GM12878 (cell line): Measurements from ENCODE around the gene THADA. TPM values are rescaled to one million over a fixed set of nuclear protein-coding genes. Genes with fewer than 3 reads are reported as not detected.
"Not testable (repeated sequence)": the region's sequence is repeated elsewhere in the genome, so short reads cannot be mapped to it uniquely, and the experiment has no call there.

Source experiments
- ATAC-seq: fragments of 200-7000 bp; cut with Tn5 transposase; 3 replicates; pipeline ENCODE4 v1.9.1; 2020; ENCODE audit warnings: mild to moderate bottlenecking, moderate library complexity
- BruUV-seq: library from RNA; stranded (reverse); fragments of 400-500 nt; replicated peaks from 2 replicates; lab custom pipeline; 2021; lab: Mats Ljungman, UMichigan
- CTCF ChIA-PET: fragments of 300-600 bp; sonication (Branson Sonifier 250); formaldehyde crosslinking; extraction: SDS; loops from one replicate; lab custom pipeline; 2021; ENCODE audit warnings: inconsistent platforms; lab: Yijun Ruan, JAX
- POLR2A ChIA-PET: fragments of 350-600 bp; formaldehyde crosslinking; extraction: SDS; loops from one replicate; lab custom pipeline; 2021; ENCODE audit warnings: inconsistent platforms; lab: Charles Lee
- RAD21 ChIA-PET: fragments of 300-600 bp; sonication (Branson Sonifier 250); formaldehyde crosslinking; loops from one replicate; lab custom pipeline; 2023; ENCODE audit warnings: antibody characterized with exemption; ENCODE audit not compliant: unreplicated experiment; lab: Charles Lee
- SMC1A ChIA-PET: fragments of 300-600 bp; sonication (Branson Sonifier 250); formaldehyde crosslinking; loops from one replicate; lab custom pipeline; 2023; ENCODE audit not compliant: unreplicated experiment, uncharacterized antibody; lab: Charles Lee
- DNase-seq: peaks from one replicate; pipeline ENCODE4 v3.0.0-alpha.2; 2011; ENCODE audit warnings: low read depth, low spot score
- FAIRE-seq: peaks from 3 replicates; lab custom pipeline; 2011; peaks lifted over from hg19 to GRCh38; lab: Jason Lieb, UNC
- H2AFZ ChIP-seq: 2 replicates; pipeline ENCODE4 v1.6.0; 2011; ENCODE audit warnings: low read depth, low read length, control low read depth; ENCODE audit not compliant: control insufficient read depth
- H3K27ac ChIP-seq: 2 replicates; pipeline ENCODE4 v1.5.1; 2011; ENCODE audit warnings: control low read depth; ENCODE audit not compliant: control insufficient read depth, insufficient read depth
- H3K27me3 ChIP-seq, 2 experiments: replicated peaks in 1 of 2; 2 replicates each; pipeline versions ENCODE4 v1.6.0 to v1.6.1; 2011; ENCODE audit warnings: low read length in 1 of 2; ENCODE audit not compliant: control insufficient read depth in 2 of 2, insufficient read depth in 2 of 2
- H3K36me3 ChIP-seq, 2 experiments: 2 replicates each; pipeline ENCODE4 v1.5.1; 2011; ENCODE audit warnings: low read length in 1 of 2; ENCODE audit not compliant: control insufficient read depth in 2 of 2, insufficient read depth in 2 of 2
- H3K4me1 ChIP-seq: 2 replicates; pipeline ENCODE4 v1.6.1; 2011; ENCODE audit warnings: mild to moderate bottlenecking, low read length, moderate library complexity, mixed read lengths; ENCODE audit not compliant: control insufficient read depth, insufficient read depth
- H3K4me2 ChIP-seq: 2 replicates; pipeline ENCODE4 v1.6.0; 2011; ENCODE audit warnings: control low read depth; ENCODE audit not compliant: control insufficient read depth, insufficient read depth
- H3K4me3 ChIP-seq: fragments of 200-600 bp; sonication (generic); 2 replicates; pipeline ENCODE4 v1.5.1; 2016
- H3K79me2 ChIP-seq: 2 replicates; pipeline ENCODE4 v1.6.0; 2011; ENCODE audit warnings: low read length; ENCODE audit not compliant: control insufficient read depth, insufficient read depth
- H3K9ac ChIP-seq: 2 replicates; pipeline ENCODE4 v1.8.0; 2011; ENCODE audit warnings: low read length, control low read depth, mixed read lengths; ENCODE audit not compliant: control insufficient read depth, insufficient read depth
- H3K9me3 ChIP-seq: replicated peaks from 3 replicates; pipeline ENCODE4 v1.5.1; 2011; ENCODE audit warnings: mild to moderate bottlenecking, low read length; ENCODE audit not compliant: control insufficient read depth, insufficient read depth
- H4K20me1 ChIP-seq: 2 replicates; pipeline ENCODE4 v1.6.0; 2011; ENCODE audit not compliant: control insufficient read depth, insufficient read depth
- BRCA1 ChIP-seq: IDR thresholded peaks from 2 replicates; pipeline ENCODE4 v1.6.1; 2011; ENCODE audit warnings: low read depth, low read length, improper control_type of control experiment
- CEBPZ ChIP-seq: fragments of 150-350 bp; IDR thresholded peaks from 2 replicates; pipeline ENCODE4 v1.6.1; 2016; ENCODE audit warnings: low read depth, low read length
- DPF2 ChIP-seq: fragments of 450-650 bp; IDR thresholded peaks from 2 replicates; pipeline ENCODE4 v1.6.1; 2017; ENCODE audit warnings: mild to moderate bottlenecking
- MTA2 ChIP-seq: fragments of 450-650 bp; IDR thresholded peaks from 2 replicates; pipeline ENCODE4 v1.6.1; 2016; ENCODE audit warnings: low read depth, mild to moderate bottlenecking, moderate library complexity
- MTA3 ChIP-seq: IDR thresholded peaks from 2 replicates; pipeline ENCODE4 v1.6.1; 2012; ENCODE audit warnings: low read length, inconsistent platforms, borderline replicate concordance
- SUZ12 ChIP-seq: fragments of 200-600 bp; sonication (generic); IDR thresholded peaks from one replicate; pipeline ENCODE4 v1.6.1; 2018; ENCODE audit warnings: antibody characterized with exemption, mild to moderate bottlenecking; ENCODE audit not compliant: unreplicated experiment
- WGBS: methylation state at CpG from one replicate; pipeline ENCODE4 v1.1.6; 2016; ENCODE audit warnings: low lambda C conversion rate; ENCODE audit not compliant: insufficient replicate concordance, insufficient coverage; ENCODE audit errors: missing lambda C conversion rate; 5-methylcytosine and 5-hydroxymethylcytosine counted together
- in situ Hi-C: fragments of 300-500 bp; cut with MboI; formaldehyde crosslinking; loops from 9 replicates; pipeline ENCODE4 v1.14.3; 2018; ENCODE audit warnings: mixed read lengths
- intact Hi-C: fragments of 100-400 bp; cut with micrococcal nuclease; formaldehyde crosslinking; loops from one replicate; pipeline ENCODE4 v1.14.2; 2022; ENCODE audit not compliant: unreplicated experiment
- polyA plus RNA-seq, 11 experiments: library from polyadenylated mRNA; depleted of rRNA in 4 of 11; unstranded in 6 of 11; stranded (reverse) in 5 of 11; fragments of >200 nt; fragmentation: Nextera tagmentation in 4 of 11; fragmentation: Illumina TruSeq in 1 of 11; extraction: Ambion mirVana in 4 of 11; extraction: Trizol in 1 of 11; gene quantifications; 1 replicate in 1 of 11; 2 replicates in 10 of 11; pipeline versions ENCODE4 v1.2.1 to v1.2.3, GENCODE V29; 2011 to 2016; ENCODE audit warnings: inconsistent platforms in 2 of 11, missing spikeins in 2 of 11, low read depth in 1 of 11
- total RNA-seq, 4 experiments: library from RNA; depleted of rRNA in 3 of 4; stranded (reverse); fragments of >200 nt in 3 of 4; fragmentation: Illumina TruSeq in 1 of 4; extraction: Trizol in 1 of 4; gene quantifications; 2 replicates each; pipeline versions ENCODE4 v1.2.1 to v1.2.3, GENCODE V29; 2013 to 2021

THADA gene
- total and polyA plus RNA-seq, 10 of the 15 experiments (the other 5 are each of a cell fraction or from before 2014, with no cell fraction given) = 14.6 to 33.2 (median 23.2) TPM

- H3K9me3 ChIP-seq, H3K9ac ChIP-seq, ATAC-seq, H3K4me3 ChIP-seq, H3K27ac ChIP-seq, DNase-seq, H3K4me2 ChIP-seq, CTCF ChIA-PET, RAD21 ChIA-PET, FAIRE-seq, SMC1A ChIA-PET, H3K36me3 ChIP-seq, H4K20me1 ChIP-seq, H3K79me2 ChIP-seq, BruUV-seq, H2AFZ ChIP-seq, in situ Hi-C loops, intact Hi-C loops, H3K27me3 ChIP-seq, POLR2A ChIA-PET: not testable (repeated sequence)
- peaks cover 21% of the 10 kb centered on the region for H3K4me1 ChIP-seq
- WGBS = no CpG with 5 or more reads among the region's 36 CpGs
Observed at GRCh38 chr2:43297740-43298139, 298.1 kb downstream of the THADA start.

GRCh38 chr2:43294973-43295603 lies 300.8 kb downstream of the THADA start:
- peak overlapping the region; percentile 64; the same call in 1 of the 2 replicates for H3K4me2 ChIP-seq
- H3K27me3 ChIP-seq = no peaks in the 10 kb centered on the region
- peak; percentile 56 for ATAC-seq
- 65% methylated on average over 5 of the region's 5 CpGs for WGBS
- no peak overlapping the region for H2AFZ ChIP-seq
- CTCF ChIA-PET = interaction anchor here (0.9 to 1.7 kb wide), 4 partner anchors 24 to 107 kb away, joined by 3 to 6 read pairs (median 4); no protein-coding TSS in a partner anchor
- TF ChIP-seq MTA3 (no peak), BRCA1 (no peak), DPF2 (0 out of 2 replicates have a peak, but pooled peaks have one; percentile 24), SUZ12 (no peak), MTA2 (peak; percentile 26; the same call in 1 of the 2 replicates), CEBPZ (no peak)
- H4K20me1 ChIP-seq = no peaks in the 10 kb centered on the region
- peak overlapping the region; percentile 78 for H3K27ac ChIP-seq
- intact Hi-C loops = loop anchor here (2.0 kb wide), 3 partner anchors 108 to 188 kb away; no protein-coding TSS in a partner anchor
- POLR2A ChIA-PET = interaction anchor here (1.5 kb wide), 1 partner anchor 109 kb away, joined by 3 read pairs; no protein-coding TSS in a partner anchor
- DNase-seq = no peak
- FAIRE-seq = no peak
- RAD21 ChIA-PET = interaction anchor here (1.4 to 3.6 kb wide), 4 partner anchors 88 to 189 kb away, joined by 3 to 14 read pairs (median 8); no protein-coding TSS in a partner anchor
- no TSS peak for BruUV-seq
- peaks cover 21% of the 10 kb centered on the region for H3K4me1 ChIP-seq
- no peak overlapping the region for H3K9ac ChIP-seq
- no peaks in the 10 kb centered on the region for H3K9me3 ChIP-seq
- SMC1A ChIA-PET = interaction anchor here (0.6 to 2.8 kb wide), 9 partner anchors 17 to 183 kb away, joined by 3 to 18 read pairs (median 3); no protein-coding TSS in a partner anchor
- in situ Hi-C loops = no loop called here
- H3K4me3 ChIP-seq = no peak overlapping the region
- peaks cover 2 to 4% of the 10 kb centered on the region in 2 experiments; a peak in 2 of 4 replicates for H3K36me3 ChIP-seq
- H3K79me2 ChIP-seq = no peaks in the 10 kb centered on the region; the same call in 1 of the 2 replicates
